OCI-LY3 (cell line): Measurements from ENCODE around the gene FAM89A.

Experiments used
- H2AFZ ChIP-seq: fragments of 200-600, 300-600 bp; shearing (Covaris generic); 2 replicates; pipeline ENCODE4 v1.6.0; 2014; ENCODE audit warnings: antibody characterized with exemption, low read depth, low read length
- H3K27ac ChIP-seq: fragments of 200-600, 300-600 bp; sonication (generic); 2 replicates; pipeline ENCODE4 v1.5.1; 2014; ENCODE audit warnings: mild to moderate bottlenecking, low read length, moderate library complexity, mixed read lengths
- H3K27me3 ChIP-seq: fragments of 200-600, 300-600 bp; sonication (generic); 2 replicates; pipeline ENCODE4 v1.6.1; 2014; ENCODE audit warnings: low read depth, low read length, mixed read lengths
- H3K36me3 ChIP-seq: fragments of 200-600, 300-600 bp; sonication (generic); replicated peaks from 2 replicates; pipeline ENCODE3; 2014; ENCODE audit warnings: low read depth, low read length, mixed read lengths
- H3K4me1 ChIP-seq: fragments of 300-600, 200-600 bp; sonication (generic); 2 replicates; pipeline ENCODE4 v1.6.1; 2014; ENCODE audit warnings: low read length, mixed read lengths
- H3K4me2 ChIP-seq: fragments of 200-600, 300-600 bp; sonication (generic); 2 replicates; pipeline ENCODE4 v1.6.1; 2014; ENCODE audit warnings: low read length, mixed read lengths
- H3K4me3 ChIP-seq: fragments of 300-600, 200-600 bp; sonication (generic); 2 replicates; pipeline ENCODE4 v1.5.1; 2014; ENCODE audit warnings: antibody characterized with exemption, mild to moderate bottlenecking, low read length, moderate library complexity
- H3K79me2 ChIP-seq: fragments of 300-600, 200-600 bp; shearing (Covaris generic); 2 replicates; pipeline ENCODE4 v1.6.1; 2014; ENCODE audit warnings: mild to moderate bottlenecking, low read length, mixed read lengths
- H3K9ac ChIP-seq: fragments of 300-600, 200-600 bp; shearing (Covaris generic); 2 replicates; pipeline ENCODE4 v1.6.0; 2014; ENCODE audit warnings: mild to moderate bottlenecking, low read length, moderate library complexity
- H3K9me3 ChIP-seq: fragments of 200-600, 300-600 bp; shearing (Covaris generic); 2 replicates; pipeline ENCODE4 v1.6.1; 2014; ENCODE audit warnings: low read length, mixed read lengths; ENCODE audit not compliant: insufficient read depth
- H4K20me1 ChIP-seq: fragments of 200-600, 300-600 bp; sonication (generic); 2 replicates; pipeline ENCODE4 v1.6.1; 2016; ENCODE audit warnings: low read length, mixed read lengths; ENCODE audit not compliant: insufficient read depth
- CTCF ChIP-seq: fragments of 200-600, 300-600 bp; sonication (generic); IDR thresholded peaks from 2 replicates; pipeline ENCODE4 v1.5.1; 2014; ENCODE audit warnings: antibody characterized with exemption, low read length, low read depth
- EZH2phosphoT487 ChIP-seq: fragments of 200-600 bp; shearing (Covaris generic); IDR thresholded peaks from 2 replicates; pipeline ENCODE4 v1.6.1; 2018; ENCODE audit warnings: antibody characterized with exemption, mixed run types, low read depth

The FAM89A gene

GRCh38 chr1:231040019-231040799 lies at the start of gene FAM89A:
Gene FAM89A (minus strand): TSS chr1:231040254. CDS start chr1:231040211, 43 bp downstream.
- Histone ChIP-seq H3K27ac (peak within 1 kb of the TSS; percentile 1; the same call in 1 of the 2 replicates), H3K79me2 (peaks cover 36% of the 10 kb centered on the region), H3K4me3 (peak within 1 kb of the TSS; percentile 88), H3K27me3 (peaks cover 26% of the 10 kb centered on the region), H3K4me1 (peaks cover 16% of the 10 kb centered on the region), H2AFZ (peak within 1 kb of the TSS; percentile 99), H3K9me3 (no peaks in the 10 kb centered on the region; the same call in 1 of the 2 replicates), H3K36me3 (peaks cover 3% of the 10 kb centered on the region), H3K9ac (peak within 1 kb of the TSS; percentile 86), H4K20me1 (peaks cover 21% of the 10 kb centered on the region), H3K4me2 (peak within 1 kb of the TSS; percentile 97)
- TF ChIP-seq CTCF: no peak
- TF ChIP-seq EZH2phosphoT487: no peak

- H3K9me3 ChIP-seq: no peaks in the 10 kb centered on the region
- H3K9ac ChIP-seq: no peak overlapping the region
- no peak overlapping the region for H3K4me2 ChIP-seq
- no peaks in the 10 kb centered on the region for H3K4me1 ChIP-seq
- no peaks in the 10 kb centered on the region for H4K20me1 ChIP-seq
- H3K27ac ChIP-seq: no peak overlapping the region
- H3K4me3 ChIP-seq: no peak overlapping the region
- H3K27me3 ChIP-seq: peaks cover 18% of the 10 kb centered on the region
- no peaks in the 10 kb centered on the region for H3K36me3 ChIP-seq
- H2AFZ ChIP-seq: no peak overlapping the region
- no peak for TF ChIP-seq EZH2phosphoT487
- TF ChIP-seq CTCF: no peak
- no peaks in the 10 kb centered on the region for H3K79me2 ChIP-seq
Observed at GRCh38 chr1:231084353-231084752, 44.3 kb upstream of the FAM89A start.

DNA sequence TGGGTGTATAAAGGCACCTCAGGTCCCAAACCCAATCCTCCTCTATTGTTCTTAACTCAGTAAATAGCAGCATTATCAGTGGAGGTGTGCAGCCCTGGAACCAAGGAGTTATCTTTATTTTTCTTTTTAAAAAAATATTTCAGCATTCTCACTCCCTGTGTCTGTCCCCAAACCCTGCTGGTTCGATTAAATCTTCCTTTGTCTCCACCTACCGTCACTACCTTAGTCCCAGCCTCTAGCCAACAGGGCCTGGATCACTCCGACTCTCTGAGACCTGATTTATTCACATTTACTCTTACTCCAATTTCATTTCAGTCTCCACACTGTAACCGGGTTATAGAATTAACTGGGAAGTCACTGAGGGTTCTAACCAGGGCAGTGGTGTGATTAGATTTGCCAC lies 39.1 kb upstream of the FAM89A start:
- Histone ChIP-seq H3K4me2 (no peak overlapping the region), H3K9me3 (no peaks in the 10 kb centered on the region), H3K79me2 (no peaks in the 10 kb centered on the region), H3K27ac (no peak overlapping the region), H3K36me3 (no peaks in the 10 kb centered on the region), H3K9ac (no peak overlapping the region), H4K20me1 (no peaks in the 10 kb centered on the region), H3K4me3 (no peak overlapping the region), H3K27me3 (peaks cover 9% of the 10 kb centered on the region), H2AFZ (no peak overlapping the region), H3K4me1 (no peaks in the 10 kb centered on the region)
- TF ChIP-seq CTCF (no peak), EZH2phosphoT487 (no peak)

DNA sequence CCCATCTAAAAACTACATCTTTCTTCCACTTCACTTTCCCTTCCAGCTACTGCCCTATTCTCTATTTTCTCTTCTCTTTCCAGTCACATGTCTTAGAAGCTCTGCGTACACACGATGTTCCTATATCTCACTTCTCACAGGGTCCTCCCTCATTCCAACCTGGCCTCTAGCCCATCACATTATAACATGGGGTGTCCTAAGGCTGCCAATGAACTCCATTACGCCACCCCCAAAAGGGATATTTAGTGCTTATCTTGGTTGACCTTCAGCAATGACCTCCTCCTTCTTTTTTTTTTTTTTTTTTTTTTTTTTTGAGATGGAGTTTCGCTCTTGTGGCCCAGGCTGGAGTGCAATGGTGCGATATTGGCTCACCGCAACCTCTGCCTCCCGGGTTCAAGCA lies 38.2 kb upstream of the FAM89A start:
- Histone ChIP-seq H3K4me2 (no peak overlapping the region), H3K9ac (no peak overlapping the region), H4K20me1 (no peaks in the 10 kb centered on the region), H3K4me1 (no peaks in the 10 kb centered on the region), H3K36me3 (no peaks in the 10 kb centered on the region), H3K79me2 (no peaks in the 10 kb centered on the region), H3K4me3 (no peak overlapping the region), H3K27me3 (peaks cover 14% of the 10 kb centered on the region), H3K27ac (no peak overlapping the region), H2AFZ (no peak overlapping the region), H3K9me3 (no peaks in the 10 kb centered on the region)
- TF ChIP-seq EZH2phosphoT487 (no peak), CTCF (no peak)
